ENCODE measurements around the gene SUSD4. TPM values are rescaled to one million over a fixed set of nuclear protein-coding genes. Genes with fewer than 3 reads are reported as not detected.

The SUSD4 gene
- total RNA-seq, 1 donor from 2014 or later: not detected

DNA sequence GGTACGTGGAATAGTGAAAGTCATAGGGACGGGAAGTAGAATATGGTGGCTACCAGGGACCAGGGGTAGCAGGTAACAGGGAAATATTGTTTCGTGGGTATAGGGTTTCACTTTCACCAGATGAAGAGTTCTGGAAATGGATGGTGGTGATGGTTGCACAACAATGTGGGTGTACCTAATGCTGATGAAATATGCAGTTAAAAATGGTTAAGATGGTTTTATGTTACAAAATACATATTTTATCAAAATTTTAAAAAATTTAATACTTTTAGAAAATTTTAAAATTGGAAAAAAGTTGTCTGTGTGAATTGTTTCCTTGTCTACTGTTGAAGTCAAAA is 165.4 kb downstream of the SUSD4 start:
- Mint-ChIP-seq H3K4me1 (ENCODE audit: low read depth) (no peaks in the 10 kb centered on the region), H3K9me3 (no peaks in the 10 kb centered on the region), H3K27ac (no peak overlapping the region), H3K36me3 (ENCODE audit: low read depth) (no peaks in the 10 kb centered on the region), H3K4me3 (no peak overlapping the region), H3K27me3 (ENCODE audit: insufficient read depth) (peaks cover 4% of the 10 kb centered on the region)
- DNase-seq (ENCODE audit: low spot score): no peak
- intact Hi-C loops (cut with micrococcal nuclease): loop anchor here (5.0 to 10.0 kb wide), 2 partner anchors 164 to 304 kb away; partner anchors contain the start of gene SUSD4

DNA sequence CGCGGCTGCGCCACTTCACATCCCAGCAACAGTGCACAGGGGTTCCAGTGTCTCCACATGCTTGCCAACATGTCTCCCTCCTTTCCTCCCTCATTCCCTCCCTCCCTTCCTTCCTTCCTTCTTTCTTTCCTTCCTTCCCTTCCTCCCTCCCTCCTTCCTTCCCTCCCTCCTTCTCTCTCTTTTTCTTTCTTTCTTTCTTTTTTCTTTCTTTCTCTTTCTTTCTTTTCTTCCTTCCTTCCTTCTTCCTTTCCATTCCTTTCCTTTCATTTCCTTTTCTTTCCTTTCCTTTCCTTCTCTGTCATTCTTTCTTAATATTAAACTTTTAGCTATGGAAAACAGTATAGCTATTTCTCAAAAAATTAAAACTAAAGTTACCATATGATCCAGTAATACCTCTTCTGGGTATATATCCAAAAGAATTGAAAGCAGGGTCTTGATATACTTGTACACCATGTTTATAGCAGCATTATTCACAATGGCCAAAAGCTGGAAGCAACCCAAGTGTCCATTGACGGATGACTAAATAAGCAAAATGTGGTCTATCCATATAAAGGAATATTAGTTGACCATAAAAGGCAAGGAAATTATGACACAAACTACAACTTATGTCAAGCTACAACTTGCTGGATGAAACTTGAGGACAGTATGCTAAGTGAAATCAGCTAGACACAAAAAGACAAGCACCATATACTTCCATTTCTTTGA is 165.9 kb downstream of the SUSD4 start:
- DNase-seq (ENCODE audit: low spot score): no peak
- Mint-ChIP-seq H3K4me1 (ENCODE audit: low read depth) (no peaks in the 10 kb centered on the region), H3K27me3 (ENCODE audit: insufficient read depth) (peaks cover 4% of the 10 kb centered on the region), H3K4me3 (no peak overlapping the region), H3K9me3 (no peaks in the 10 kb centered on the region), H3K36me3 (ENCODE audit: low read depth) (no peaks in the 10 kb centered on the region), H3K27ac (no peak overlapping the region)
- intact Hi-C loops (cut with micrococcal nuclease): loop anchor here (5.0 to 10.0 kb wide), 2 partner anchors 164 to 303 kb away; partner anchors contain the start of gene SUSD4

DNA sequence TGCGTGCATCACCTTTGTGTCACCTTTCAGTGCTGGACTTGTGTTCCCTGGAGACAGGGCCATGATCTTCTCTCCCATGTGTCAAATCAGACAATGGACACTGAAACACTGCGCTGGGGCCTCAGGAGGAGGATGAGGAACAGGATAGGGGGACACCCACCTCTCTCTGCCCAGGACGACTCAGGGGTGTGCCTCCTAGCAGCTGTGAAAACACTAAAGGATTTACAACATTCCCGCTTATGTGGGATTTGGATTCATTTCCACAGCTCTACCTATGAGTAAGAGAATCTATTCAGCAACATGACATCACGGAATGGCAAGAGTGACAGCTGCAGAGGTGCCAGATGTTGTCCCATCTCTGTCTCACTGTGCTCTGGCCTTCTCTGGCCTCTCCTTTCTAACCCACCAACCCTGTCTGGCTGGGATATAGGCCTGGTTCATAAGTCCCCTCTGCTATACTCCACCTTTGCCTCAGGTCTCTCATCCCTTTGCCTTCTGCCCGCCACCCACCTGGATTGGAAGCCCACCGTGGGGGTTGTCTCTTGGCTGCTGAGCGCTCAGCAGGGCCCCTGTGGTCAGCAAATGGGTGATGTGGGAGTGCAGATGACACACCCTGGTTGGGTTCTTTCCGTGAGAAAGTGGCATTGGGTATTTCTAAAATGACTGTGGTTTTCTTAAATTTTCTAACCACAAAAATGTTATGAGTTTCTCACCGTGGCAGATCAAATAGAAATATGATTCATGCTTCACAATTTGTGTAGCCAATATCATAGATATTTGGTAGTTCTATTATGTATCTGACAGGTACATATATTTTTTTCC is 173.9 kb downstream of the SUSD4 start:
- Mint-ChIP-seq H3K4me3 (no peak overlapping the region), H3K4me1 (ENCODE audit: low read depth) (peaks cover 12% of the 10 kb centered on the region), H3K27me3 (ENCODE audit: insufficient read depth) (peaks cover 12% of the 10 kb centered on the region), H3K9me3 (no peaks in the 10 kb centered on the region), H3K36me3 (ENCODE audit: low read depth) (no peaks in the 10 kb centered on the region), H3K27ac (peak overlapping the region; percentile 53)
- DNase-seq (ENCODE audit: low spot score): no peak
- intact Hi-C loops (cut with micrococcal nuclease): loop anchor here (1.0 to 10.0 kb wide), 5 partner anchors 40 to 522 kb away; partner anchors contain the start of genes CAPN2 and DISP1

DNA sequence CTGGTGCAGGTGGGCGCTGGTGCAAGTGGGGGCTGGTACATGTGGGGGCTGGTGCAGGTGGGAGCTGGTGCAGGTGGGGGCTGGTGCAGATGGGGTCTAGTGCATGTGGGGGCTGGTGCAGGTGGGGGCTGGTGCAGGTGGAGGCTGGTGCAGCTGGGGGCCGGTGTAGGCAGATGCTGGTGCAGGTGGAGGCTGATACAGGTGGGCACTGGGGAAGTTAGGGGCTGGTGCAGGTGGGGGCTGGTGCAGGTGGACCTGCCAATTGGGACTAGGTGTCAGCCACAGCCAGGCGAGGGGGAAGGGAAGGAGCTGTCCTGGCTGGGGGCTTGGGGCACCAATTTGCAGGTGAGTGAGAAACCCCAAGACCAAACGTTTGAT is 174.5 kb downstream of the SUSD4 start:
- peaks cover 17% of the 10 kb centered on the region for H3K27me3 Mint-ChIP-seq (ENCODE audit: insufficient read depth)
- H3K27ac Mint-ChIP-seq: no peak overlapping the region
- no peak for DNase-seq (ENCODE audit: low spot score)
- no peak overlapping the region for H3K4me3 Mint-ChIP-seq
- intact Hi-C loops (cut with micrococcal nuclease): no loop called here
- no peaks in the 10 kb centered on the region for H3K9me3 Mint-ChIP-seq
- no peaks in the 10 kb centered on the region for H3K36me3 Mint-ChIP-seq (ENCODE audit: low read depth)
- peaks cover 12% of the 10 kb centered on the region for H3K4me1 Mint-ChIP-seq (ENCODE audit: low read depth)

DNA sequence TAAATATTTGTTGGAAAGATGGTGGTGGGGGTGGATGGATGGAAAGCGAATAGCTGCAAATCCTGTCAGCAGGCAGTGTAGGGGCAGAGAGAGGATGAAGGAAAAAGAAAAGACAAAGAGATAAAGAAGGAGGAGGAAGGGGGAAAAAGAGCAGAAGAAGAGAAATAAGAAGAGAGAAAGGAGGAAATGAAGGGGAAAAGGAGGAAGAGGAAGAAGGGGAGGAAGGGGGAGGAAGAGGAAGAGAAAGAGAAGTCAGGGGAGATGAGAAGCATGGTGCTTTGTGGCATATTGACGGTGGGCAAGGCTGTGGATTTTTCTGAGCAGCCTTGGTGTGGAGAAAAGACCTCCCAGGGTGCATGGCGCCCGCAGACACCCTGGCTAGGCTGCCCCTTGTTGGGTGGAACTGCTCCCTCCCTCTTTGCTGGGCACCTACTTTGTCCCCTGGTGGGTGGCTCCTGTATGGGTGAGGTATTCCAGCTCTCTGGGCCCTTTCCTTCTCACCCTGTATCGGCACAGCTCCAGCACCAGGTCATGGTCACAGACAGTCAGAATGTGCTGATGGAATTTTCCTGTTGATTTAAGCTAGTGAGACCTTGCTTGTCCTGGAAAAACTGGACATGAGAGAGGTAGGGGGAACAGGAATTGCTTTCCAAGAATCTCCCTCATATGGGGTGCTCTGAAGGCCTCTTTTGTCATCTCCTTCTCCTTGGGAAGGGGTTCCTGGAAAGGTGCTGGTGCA is 175.2 kb downstream of the SUSD4 start:
- Mint-ChIP-seq H3K4me1 (ENCODE audit: low read depth) (peaks cover 12% of the 10 kb centered on the region), H3K27ac (no peak overlapping the region), H3K36me3 (ENCODE audit: low read depth) (no peaks in the 10 kb centered on the region), H3K4me3 (no peak overlapping the region), H3K9me3 (no peaks in the 10 kb centered on the region), H3K27me3 (ENCODE audit: insufficient read depth) (peaks cover 17% of the 10 kb centered on the region)
- no peak for DNase-seq (ENCODE audit: low spot score)
- intact Hi-C loops (cut with micrococcal nuclease): no loop called here

DNA sequence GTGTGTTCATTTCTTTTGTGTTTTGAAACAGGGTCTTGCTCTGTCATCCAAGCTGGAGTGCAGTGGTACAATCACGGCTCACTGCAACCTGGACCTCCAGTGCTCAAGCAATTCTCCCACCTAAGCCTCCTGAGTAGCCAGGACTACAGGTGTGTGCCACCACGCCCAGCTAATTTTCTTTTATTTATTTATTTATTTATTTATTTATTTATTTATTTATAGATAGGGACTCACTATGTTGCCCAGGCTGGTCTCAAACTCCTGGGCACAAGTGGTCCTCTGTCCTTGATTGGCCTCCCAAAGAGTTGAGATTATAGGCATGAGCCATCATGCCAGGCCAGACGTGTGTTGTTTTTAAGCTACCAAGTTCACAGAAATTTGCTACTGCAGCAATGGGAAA is 177.2 kb downstream of the SUSD4 start:
- intact Hi-C loops (cut with micrococcal nuclease): no loop called here
- no peaks in the 10 kb centered on the region for H3K9me3 Mint-ChIP-seq
- H3K27me3 Mint-ChIP-seq (ENCODE audit: insufficient read depth): peaks cover 21% of the 10 kb centered on the region
- H3K27ac Mint-ChIP-seq: no peak overlapping the region
- H3K4me1 Mint-ChIP-seq (ENCODE audit: low read depth): peaks cover 12% of the 10 kb centered on the region
- DNase-seq (ENCODE audit: low spot score): no peak
- H3K36me3 Mint-ChIP-seq (ENCODE audit: low read depth): no peaks in the 10 kb centered on the region
- H3K4me3 Mint-ChIP-seq: no peak overlapping the region

DNA sequence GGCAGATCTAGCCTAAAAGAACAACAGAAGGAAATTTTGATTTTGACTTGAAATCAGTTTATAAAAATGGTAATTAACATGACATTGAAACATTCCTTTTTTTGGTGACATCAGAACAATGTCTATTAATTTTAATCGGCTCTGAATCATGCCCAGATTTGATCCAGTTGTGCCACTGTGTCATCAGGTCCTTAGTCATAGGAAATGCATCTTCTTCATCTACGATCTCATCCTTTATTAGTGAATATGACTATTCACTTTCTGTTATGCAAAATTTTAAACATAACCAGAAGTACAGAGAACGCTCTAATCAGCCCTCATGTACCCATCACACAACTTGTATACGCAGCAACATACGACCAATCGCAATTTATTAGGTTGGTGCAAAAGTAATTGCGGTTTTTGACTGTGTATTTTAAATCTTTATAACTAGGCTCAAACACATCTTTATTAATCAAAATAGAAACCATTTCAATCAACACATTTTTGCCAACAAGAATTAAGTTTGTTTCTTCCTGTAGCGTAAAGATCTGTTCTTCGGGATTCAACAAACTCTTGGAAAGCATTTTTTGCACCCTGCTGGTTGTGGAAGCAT is 180.6 kb downstream of the SUSD4 start:
- DNase-seq (ENCODE audit: low spot score): no peak
- Mint-ChIP-seq H3K4me3 (no peak overlapping the region), H3K27ac (no peak overlapping the region), H3K27me3 (ENCODE audit: insufficient read depth) (peaks cover 23% of the 10 kb centered on the region), H3K36me3 (ENCODE audit: low read depth) (no peaks in the 10 kb centered on the region), H3K9me3 (no peaks in the 10 kb centered on the region), H3K4me1 (ENCODE audit: low read depth) (no peaks in the 10 kb centered on the region)
- intact Hi-C loops (cut with micrococcal nuclease): no loop called here

DNA sequence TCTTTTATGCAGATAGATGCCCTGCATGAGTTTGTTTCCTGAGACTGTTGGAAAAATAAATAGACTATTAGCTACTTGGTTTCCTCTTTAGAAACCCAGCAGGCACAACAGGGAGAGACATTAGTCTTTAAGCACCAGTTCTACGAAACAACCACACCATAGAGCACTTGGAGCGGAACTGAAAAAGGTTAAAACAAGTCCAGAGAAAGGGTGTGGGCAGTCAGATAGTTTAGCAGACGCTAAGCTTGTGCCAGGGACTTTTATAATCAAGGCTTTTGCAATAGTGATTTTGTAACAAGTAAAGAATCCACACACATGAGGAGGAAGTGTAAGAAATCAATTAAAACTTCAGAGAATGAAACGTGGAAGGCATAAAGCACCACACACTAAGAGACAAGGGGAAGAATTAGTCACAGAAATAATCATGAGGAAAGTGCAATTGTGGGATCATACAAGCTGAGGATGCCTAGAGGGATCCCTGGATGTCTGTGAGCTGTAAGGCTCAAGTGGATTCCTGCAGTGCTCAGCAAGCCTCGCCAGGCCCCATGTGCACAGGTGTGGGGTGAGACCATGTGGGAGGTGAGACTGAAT is 183.2 kb downstream of the SUSD4 start:
- Mint-ChIP-seq H3K27me3 (ENCODE audit: insufficient read depth) (peaks cover 18% of the 10 kb centered on the region), H3K9me3 (no peaks in the 10 kb centered on the region), H3K4me3 (no peak overlapping the region), H3K27ac (no peak overlapping the region), H3K4me1 (ENCODE audit: low read depth) (no peaks in the 10 kb centered on the region), H3K36me3 (ENCODE audit: low read depth) (no peaks in the 10 kb centered on the region)
- intact Hi-C loops (cut with micrococcal nuclease): no loop called here
- DNase-seq (ENCODE audit: low spot score): no peak

DNA sequence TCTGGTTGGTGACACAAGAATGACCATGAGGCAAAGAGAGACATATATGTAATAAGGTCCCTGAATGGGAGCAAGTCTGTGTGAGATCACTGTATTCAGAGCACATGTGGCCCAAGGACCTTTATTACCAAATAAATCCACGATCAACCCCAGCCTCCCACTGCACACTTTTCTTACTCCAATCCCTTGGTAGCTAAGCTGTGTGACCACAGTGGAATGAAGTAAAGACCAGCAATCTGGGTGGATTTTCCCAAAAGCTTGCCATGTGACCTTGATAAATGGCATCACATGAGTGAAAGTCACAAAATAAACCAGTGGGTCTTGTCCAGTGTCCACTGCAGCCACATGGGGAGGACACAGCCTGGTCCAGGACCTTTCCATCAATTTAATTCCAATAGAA is 184.2 kb downstream of the SUSD4 start:
- Mint-ChIP-seq H3K36me3 (ENCODE audit: low read depth) (no peaks in the 10 kb centered on the region), H3K9me3 (no peaks in the 10 kb centered on the region), H3K27ac (no peak overlapping the region), H3K27me3 (ENCODE audit: insufficient read depth) (peaks cover 15% of the 10 kb centered on the region), H3K4me3 (no peak overlapping the region), H3K4me1 (ENCODE audit: low read depth) (no peaks in the 10 kb centered on the region)
- intact Hi-C loops (cut with micrococcal nuclease): no loop called here
- no peak for DNase-seq (ENCODE audit: low spot score)

DNA sequence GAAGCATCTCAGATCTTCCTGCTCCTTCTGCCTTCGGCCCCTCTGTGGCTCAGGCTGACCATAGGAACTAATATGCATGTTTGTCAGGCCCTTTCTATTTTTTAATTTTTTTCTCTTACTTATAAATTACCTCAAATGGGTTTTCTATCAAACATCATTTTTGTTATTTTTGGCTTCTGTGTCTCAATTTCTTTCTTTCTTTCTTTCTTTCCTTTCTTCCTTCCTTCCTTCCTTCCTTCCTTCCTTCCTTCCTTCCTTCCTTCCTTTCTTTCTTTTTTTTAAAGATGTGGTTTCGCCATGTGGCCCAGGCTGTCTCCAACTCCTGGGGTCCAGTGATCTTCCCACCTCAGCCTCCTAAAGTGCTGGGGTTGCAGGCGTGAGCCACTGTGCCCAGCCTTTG is 184.7 kb downstream of the SUSD4 start:
- H3K9me3 Mint-ChIP-seq: no peaks in the 10 kb centered on the region
- intact Hi-C loops (cut with micrococcal nuclease): no loop called here
- DNase-seq (ENCODE audit: low spot score): no peak
- H3K27ac Mint-ChIP-seq: no peak overlapping the region
- no peaks in the 10 kb centered on the region for H3K36me3 Mint-ChIP-seq (ENCODE audit: low read depth)
- no peak overlapping the region for H3K4me3 Mint-ChIP-seq
- H3K27me3 Mint-ChIP-seq (ENCODE audit: insufficient read depth): peaks cover 12% of the 10 kb centered on the region
- no peaks in the 10 kb centered on the region for H3K4me1 Mint-ChIP-seq (ENCODE audit: low read depth)

DNA sequence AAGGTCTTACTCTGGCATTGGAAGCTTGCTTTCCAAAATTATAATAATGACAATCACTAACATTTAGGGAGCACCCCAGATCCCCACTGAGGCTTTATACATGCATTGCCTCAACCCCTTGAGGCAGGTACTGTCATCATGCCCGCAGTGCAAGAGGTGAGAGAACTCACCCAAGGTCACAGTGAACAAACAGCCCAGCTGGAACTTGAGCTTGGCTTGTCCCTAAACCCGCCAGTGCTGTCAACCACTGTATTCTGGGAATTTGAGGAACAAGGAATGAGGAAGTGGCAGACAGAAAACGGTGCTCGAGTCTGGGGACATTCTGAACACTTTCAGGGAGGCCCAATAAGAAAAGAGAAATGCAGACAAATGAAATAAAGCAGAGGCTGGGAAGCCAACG is 186.3 kb downstream of the SUSD4 start:
- peaks cover 12% of the 10 kb centered on the region for H3K27me3 Mint-ChIP-seq (ENCODE audit: insufficient read depth)
- no peak overlapping the region for H3K4me3 Mint-ChIP-seq
- no peak overlapping the region for H3K27ac Mint-ChIP-seq
- intact Hi-C loops (cut with micrococcal nuclease): no loop called here
- no peaks in the 10 kb centered on the region for H3K36me3 Mint-ChIP-seq (ENCODE audit: low read depth)
- no peaks in the 10 kb centered on the region for H3K9me3 Mint-ChIP-seq
- no peaks in the 10 kb centered on the region for H3K4me1 Mint-ChIP-seq (ENCODE audit: low read depth)
- DNase-seq (ENCODE audit: low spot score): no peak

DNA sequence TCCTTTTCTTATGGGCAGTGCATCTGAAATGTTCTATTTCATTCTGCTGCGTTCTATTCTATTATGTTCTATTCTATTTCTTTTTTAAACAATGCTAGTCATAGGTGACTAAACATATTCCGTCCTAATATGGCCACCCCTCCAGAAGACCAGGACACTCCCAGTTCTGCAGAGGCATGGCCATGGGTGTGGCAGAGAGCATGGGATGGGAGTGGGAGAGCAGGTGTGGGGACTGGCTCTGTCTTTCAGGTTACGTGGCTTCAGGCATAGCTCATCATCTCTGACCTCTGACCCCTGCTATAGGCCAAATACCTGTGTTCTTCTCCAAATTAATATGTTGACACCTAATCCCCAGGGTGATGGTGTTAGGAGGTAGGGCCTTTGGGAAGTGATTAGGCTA is 187.5 kb downstream of the SUSD4 start:
- intact Hi-C loops (cut with micrococcal nuclease): no loop called here
- H3K27ac Mint-ChIP-seq: no peak overlapping the region
- no peak for DNase-seq (ENCODE audit: low spot score)
- no peaks in the 10 kb centered on the region for H3K9me3 Mint-ChIP-seq
- no peaks in the 10 kb centered on the region for H3K36me3 Mint-ChIP-seq (ENCODE audit: low read depth)
- H3K27me3 Mint-ChIP-seq (ENCODE audit: insufficient read depth): peaks cover 8% of the 10 kb centered on the region
- no peak overlapping the region for H3K4me3 Mint-ChIP-seq
- H3K4me1 Mint-ChIP-seq (ENCODE audit: low read depth): no peaks in the 10 kb centered on the region
